HEK293 (cell line): ENCODE results near the gene JAKMIP1.

Experiments used
- CTCF ChIA-PET: fragments of 350-600 bp; formaldehyde crosslinking; extraction: SDS; loops from one replicate; lab custom pipeline; 2021; ENCODE audit warnings: antibody characterized with exemption; lab: Yijun Ruan, JAX
- POLR2A ChIA-PET: fragments of 300-600 bp; formaldehyde crosslinking; extraction: SDS; loops from one replicate; lab custom pipeline; 2020; ENCODE audit warnings: antibody characterized with exemption, inconsistent platforms; lab: Yijun Ruan, JAX
- H3K27ac ChIP-seq: fragments of 200-500 bp; sonication (Bioruptor generic); 2 replicates; pipeline ENCODE4 v1.5.1; 2014; ENCODE audit warnings: low read depth, low read length, control low read depth, inconsistent platforms; ENCODE audit errors: extremely low read depth
- H3K36me3 ChIP-seq, 2 experiments: fragments of 200-500 bp in 1 of 2; sonication (Bioruptor generic) in 1 of 2; 1 replicate in 1 of 2; 2 replicates in 1 of 2; pipeline ENCODE4 v1.5.1; 2014 to 2017; ENCODE audit warnings: inconsistent platforms in 2 of 2, low read length in 2 of 2; ENCODE audit not compliant: control insufficient read depth in 2 of 2, insufficient read depth in 1 of 2
- H3K4me1 ChIP-seq: fragments of 200-500 bp; sonication (Bioruptor generic); 2 replicates; pipeline ENCODE4 v1.5.1; 2014; ENCODE audit warnings: mild to moderate bottlenecking, low read length, inconsistent platforms; ENCODE audit not compliant: control insufficient read depth, insufficient read depth
- H3K4me3 ChIP-seq: 2 replicates; pipeline ENCODE4 v1.5.1; 2011; ENCODE audit warnings: low read depth, mild to moderate bottlenecking, control low read depth, low read length, moderate library complexity
- H3K9me3 ChIP-seq: fragments of 200-500 bp; sonication (Bioruptor generic); 2 replicates; pipeline ENCODE4 v1.5.1; 2014; ENCODE audit warnings: low read depth, low read length, inconsistent platforms; ENCODE audit not compliant: control insufficient read depth, insufficient read depth
- GLIS1 ChIP-seq: fragments of 450-650 bp; formaldehyde crosslinking; IDR thresholded peaks from 2 replicates; pipeline ENCODE4 v1.5.1; 2016; ENCODE audit warnings: missing biosample characterization, missing genetic modification characterization
- HOXD13 ChIP-seq: sonication (generic); formaldehyde crosslinking; IDR thresholded peaks from 2 replicates; pipeline ENCODE4 v1.8.0; 2022; ENCODE audit warnings: missing genetic modification reagents, borderline replicate concordance
- SETDB1 ChIP-seq: IDR thresholded peaks from one replicate; pipeline ENCODE4 v1.6.1; 2017; ENCODE audit warnings: mild to moderate bottlenecking, low read length, moderate library complexity, mixed read lengths; ENCODE audit not compliant: insufficient read length
- TRIM28 ChIP-seq: IDR thresholded peaks from 2 replicates; pipeline ENCODE4 v1.6.1; 2011; ENCODE audit warnings: low read length, control low read depth, borderline replicate concordance
- YY1 ChIP-seq: fragments of 450-650 bp; formaldehyde crosslinking; IDR thresholded peaks from 2 replicates; pipeline ENCODE4 v1.5.1; 2018; ENCODE audit warnings: missing biosample characterization, missing genetic modification characterization
- ZFP41 ChIP-seq: fragments of 450-650 bp; formaldehyde crosslinking; IDR thresholded peaks from 2 replicates; pipeline ENCODE4 v1.5.1; 2016; ENCODE audit warnings: missing biosample characterization, missing genetic modification characterization, borderline replicate concordance
- ZNF10 ChIP-seq: fragments of 450-650 bp; formaldehyde crosslinking; IDR thresholded peaks from 2 replicates; pipeline ENCODE4 v1.5.1; 2017; ENCODE audit warnings: missing biosample characterization, missing genetic modification characterization
- ZNF140 ChIP-seq: fragments of 450-650 bp; formaldehyde crosslinking; IDR thresholded peaks from 2 replicates; pipeline ENCODE4 v1.5.1; 2016; ENCODE audit warnings: missing biosample characterization, missing genetic modification characterization
- ZNF324 ChIP-seq: fragments of 450-650 bp; formaldehyde crosslinking; IDR thresholded peaks from 2 replicates; pipeline ENCODE4 v1.5.1; 2016; ENCODE audit warnings: missing biosample characterization, missing genetic modification characterization
- ZNF423 ChIP-seq: fragments of 450-650 bp; formaldehyde crosslinking; IDR thresholded peaks from 2 replicates; pipeline ENCODE4 v1.5.1; 2016; ENCODE audit warnings: missing biosample characterization, missing genetic modification characterization
- ZNF518A ChIP-seq: fragments of 450-650 bp; formaldehyde crosslinking; conservative IDR thresholded peaks from 2 replicates; pipeline ENCODE4 v1.5.1; 2016; ENCODE audit warnings: low read depth, missing biosample characterization, missing genetic modification characterization
- ZNF521 ChIP-seq: fragments of 450-650 bp; formaldehyde crosslinking; IDR thresholded peaks from 2 replicates; pipeline ENCODE4 v1.5.1; 2017; ENCODE audit warnings: missing biosample characterization, mild to moderate bottlenecking, missing genetic modification characterization
- ZNF561 ChIP-seq: fragments of 450-650 bp; IDR thresholded peaks from 2 replicates; pipeline ENCODE4 v1.5.1; 2018; ENCODE audit warnings: missing biosample characterization, missing genetic modification characterization, borderline replicate concordance
- ZNF785 ChIP-seq: fragments of 450-650 bp; formaldehyde crosslinking; IDR thresholded peaks from 2 replicates; pipeline ENCODE4 v1.5.1; 2016; ENCODE audit warnings: missing biosample characterization, missing genetic modification characterization
- ZNF843 ChIP-seq: fragments of 450-650 bp; formaldehyde crosslinking; IDR thresholded peaks from 2 replicates; pipeline ENCODE4 v1.5.1; 2016; ENCODE audit warnings: missing biosample characterization, missing genetic modification characterization
- ZSCAN16 ChIP-seq: fragments of 450-650 bp; formaldehyde crosslinking; IDR thresholded peaks from 2 replicates; pipeline ENCODE4 v1.5.1; 2016; ENCODE audit warnings: missing biosample characterization, missing genetic modification characterization
- ZSCAN30 ChIP-seq: fragments of 450-650 bp; IDR thresholded peaks from 2 replicates; pipeline ENCODE4 v1.5.1; 2018; ENCODE audit warnings: missing biosample characterization, mild to moderate bottlenecking, missing genetic modification characterization, moderate library complexity
- TF ChIP-seq, protein P1 (sequence below): fragments of 450-650 bp; formaldehyde crosslinking; IDR thresholded peaks from 2 replicates; pipeline ENCODE4 v1.5.1; 2016; ENCODE audit warnings: missing biosample characterization, missing genetic modification characterization
- TF ChIP-seq, protein P2 (sequence below): fragments of 450-650 bp; formaldehyde crosslinking; IDR thresholded peaks from 2 replicates; pipeline ENCODE4 v1.5.1; 2016; ENCODE audit warnings: missing biosample characterization, missing genetic modification characterization, low read depth

Gene JAKMIP1

DNA sequence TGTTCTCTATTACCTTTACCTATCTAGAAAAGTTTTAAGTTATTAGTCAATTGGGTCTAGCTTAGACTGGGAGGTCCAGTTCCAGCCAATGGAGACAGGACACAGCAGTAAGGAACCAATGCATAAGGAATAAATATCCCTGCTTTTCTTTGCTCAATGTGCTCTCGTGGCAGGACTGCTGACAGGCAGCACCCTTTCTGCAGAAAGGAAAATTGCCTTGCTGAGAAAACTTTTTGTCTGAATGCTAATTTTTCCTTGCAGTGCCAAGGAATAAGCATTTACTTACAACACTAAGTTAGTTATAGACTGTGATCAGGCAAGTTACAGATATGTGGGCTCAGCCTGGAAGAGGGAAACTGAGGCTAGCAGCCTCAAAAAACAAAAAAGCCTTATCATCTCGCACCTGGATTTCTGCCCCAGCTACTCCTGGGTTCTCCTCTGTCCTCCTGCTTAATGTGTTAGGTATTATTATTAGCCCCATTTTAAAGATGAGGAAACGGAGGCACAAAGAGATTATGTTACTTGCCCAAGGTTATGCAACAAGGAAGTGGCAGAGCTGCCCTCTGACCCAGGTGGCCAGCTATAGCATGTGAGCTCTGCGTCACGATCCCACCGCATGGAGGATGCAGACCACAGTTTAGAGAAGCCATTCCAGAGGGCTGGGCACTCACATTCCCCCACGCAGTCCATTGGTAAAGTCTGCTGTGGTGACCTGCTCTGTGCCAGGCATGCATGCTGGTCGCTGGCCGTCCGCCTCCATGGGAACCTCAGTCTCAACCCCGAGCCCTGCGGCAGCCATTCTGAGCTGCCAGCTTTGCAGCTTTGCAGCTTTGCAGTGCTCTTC lies 141.6 kb downstream of the JAKMIP1 start:
- Histone ChIP-seq H3K27ac (no peak overlapping the region), H3K4me1 (no peaks in the 10 kb centered on the region), H3K36me3 (no peaks in the 10 kb centered on the region), H3K9me3 (no peaks in the 10 kb centered on the region), H3K4me3 (no peak overlapping the region)
- CTCF ChIA-PET, result no interaction called here
- POLR2A ChIA-PET, result no interaction called here
- peak; percentile 100 for TF ChIP-seq SETDB1
- TF ChIP-seq YY1 (tag by site-specific recombination), result no peak
- TF ChIP-seq, protein P1, sequence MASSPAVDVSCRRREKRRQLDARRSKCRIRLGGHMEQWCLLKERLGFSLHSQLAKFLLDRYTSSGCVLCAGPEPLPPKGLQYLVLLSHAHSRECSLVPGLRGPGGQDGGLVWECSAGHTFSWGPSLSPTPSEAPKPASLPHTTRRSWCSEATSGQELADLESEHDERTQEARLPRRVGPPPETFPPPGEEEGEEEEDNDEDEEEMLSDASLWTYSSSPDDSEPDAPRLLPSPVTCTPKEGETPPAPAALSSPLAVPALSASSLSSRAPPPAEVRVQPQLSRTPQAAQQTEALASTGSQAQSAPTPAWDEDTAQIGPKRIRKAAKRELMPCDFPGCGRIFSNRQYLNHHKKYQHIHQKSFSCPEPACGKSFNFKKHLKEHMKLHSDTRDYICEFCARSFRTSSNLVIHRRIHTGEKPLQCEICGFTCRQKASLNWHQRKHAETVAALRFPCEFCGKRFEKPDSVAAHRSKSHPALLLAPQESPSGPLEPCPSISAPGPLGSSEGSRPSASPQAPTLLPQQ (tag by site-specific recombination), result no peak
- peak; percentile 99 for TF ChIP-seq TRIM28
- TF ChIP-seq, protein P2, sequence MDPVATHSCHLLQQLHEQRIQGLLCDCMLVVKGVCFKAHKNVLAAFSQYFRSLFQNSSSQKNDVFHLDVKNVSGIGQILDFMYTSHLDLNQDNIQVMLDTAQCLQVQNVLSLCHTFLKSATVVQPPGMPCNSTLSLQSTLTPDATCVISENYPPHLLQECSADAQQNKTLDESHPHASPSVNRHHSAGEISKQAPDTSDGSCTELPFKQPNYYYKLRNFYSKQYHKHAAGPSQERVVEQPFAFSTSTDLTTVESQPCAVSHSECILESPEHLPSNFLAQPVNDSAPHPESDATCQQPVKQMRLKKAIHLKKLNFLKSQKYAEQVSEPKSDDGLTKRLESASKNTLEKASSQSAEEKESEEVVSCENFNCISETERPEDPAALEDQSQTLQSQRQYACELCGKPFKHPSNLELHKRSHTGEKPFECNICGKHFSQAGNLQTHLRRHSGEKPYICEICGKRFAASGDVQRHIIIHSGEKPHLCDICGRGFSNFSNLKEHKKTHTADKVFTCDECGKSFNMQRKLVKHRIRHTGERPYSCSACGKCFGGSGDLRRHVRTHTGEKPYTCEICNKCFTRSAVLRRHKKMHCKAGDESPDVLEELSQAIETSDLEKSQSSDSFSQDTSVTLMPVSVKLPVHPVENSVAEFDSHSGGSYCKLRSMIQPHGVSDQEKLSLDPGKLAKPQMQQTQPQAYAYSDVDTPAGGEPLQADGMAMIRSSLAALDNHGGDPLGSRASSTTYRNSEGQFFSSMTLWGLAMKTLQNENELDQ (tag by site-specific recombination), result no peak
- no peak for TF ChIP-seq ZSCAN30 (tag by site-specific recombination)
- no peak for TF ChIP-seq GLIS1 (tag by site-specific recombination)
- no peak for TF ChIP-seq ZNF843 (tag by site-specific recombination)
- no peak for TF ChIP-seq ZNF521 (tag by site-specific recombination)
- TF ChIP-seq ZSCAN16 (tag by site-specific recombination), result no peak
- no peak for TF ChIP-seq ZNF140 (tag by site-specific recombination)
- no peak for TF ChIP-seq ZNF518A (tag by site-specific recombination)
- no peak for TF ChIP-seq ZNF785 (tag by site-specific recombination)
- no peak for TF ChIP-seq ZNF423 (tag by site-specific recombination)
- 0 out of 2 replicates have a peak, but pooled peaks have one; percentile 61 for TF ChIP-seq ZNF561
- no peak for TF ChIP-seq HOXD13 (CRISPR knock-in tag)
- no peak for TF ChIP-seq ZNF10 (tag by site-specific recombination)
- TF ChIP-seq ZNF324, result no peak
- TF ChIP-seq ZFP41 (tag by site-specific recombination), result no peak
